Activated B cell treated with CpG ODN at 0.5 μM for 24 hours (primary cell): ENCODE data around the gene FAM168A. TPM values are rescaled to one million over a fixed set of nuclear protein-coding genes. Genes with fewer than 3 reads are reported as not detected.

Source experiments
- ATAC-seq: fragments of 200-7000 bp; cut with Tn5 transposase; one replicate; pipeline ENCODE4 v1.10.0; 2021; ENCODE audit warnings: low read depth, mild to moderate bottlenecking, moderate library complexity
- CTCF ChIA-PET: fragments of 350-600 bp; sonication (Branson Sonifier 250); formaldehyde crosslinking; loops from one replicate; lab custom pipeline; 2021; ENCODE audit warnings: antibody characterized with exemption; lab: Charles Lee
- POLR2A ChIA-PET: fragments of 350-600 bp; sonication (Branson Sonifier 250); formaldehyde crosslinking; loops from one replicate; lab custom pipeline; 2021; ENCODE audit warnings: antibody characterized with exemption; lab: Charles Lee
- DNase-seq: peaks from one replicate; pipeline ENCODE4 v3.0.0; 2022
- H3K27ac Mint-ChIP-seq: one replicate; pipeline ENCODE4 v1.8.0; 2020; ENCODE audit warnings: mixed read lengths
- H3K27me3 Mint-ChIP-seq: one replicate; pipeline ENCODE4 v1.8.0; 2021; ENCODE audit warnings: mixed read lengths
- H3K36me3 Mint-ChIP-seq: one replicate; pipeline ENCODE4 v1.8.0; 2021; ENCODE audit warnings: low read depth, mixed read lengths
- H3K4me1 Mint-ChIP-seq: one replicate; pipeline ENCODE4 v1.8.0; 2021; ENCODE audit warnings: mixed read lengths
- H3K4me3 Mint-ChIP-seq: one replicate; pipeline ENCODE4 v1.8.0; 2020; ENCODE audit warnings: mild to moderate bottlenecking, mixed read lengths
- H3K9me3 Mint-ChIP-seq: one replicate; pipeline ENCODE4 v1.8.0; 2020; ENCODE audit warnings: mixed read lengths
- CTCF ChIP-seq: fragments of 200-600 bp; IDR thresholded peaks from one replicate; pipeline ENCODE4 v1.8.0; 2022; ENCODE audit warnings: antibody characterized with exemption, mild to moderate bottlenecking
- intact Hi-C: fragments of 100-400 bp; cut with micrococcal nuclease; formaldehyde crosslinking; loops from one replicate; pipeline ENCODE4 v1.15.1; 2024
- total RNA-seq: library from RNA; stranded (reverse); gene quantifications from 2 replicates; pipeline ENCODE4 v1.2.3, GENCODE V29; 2022

FAM168A gene
- total RNA-seq, 1 donor from 2014 or later, result 16.5 TPM

DNA sequence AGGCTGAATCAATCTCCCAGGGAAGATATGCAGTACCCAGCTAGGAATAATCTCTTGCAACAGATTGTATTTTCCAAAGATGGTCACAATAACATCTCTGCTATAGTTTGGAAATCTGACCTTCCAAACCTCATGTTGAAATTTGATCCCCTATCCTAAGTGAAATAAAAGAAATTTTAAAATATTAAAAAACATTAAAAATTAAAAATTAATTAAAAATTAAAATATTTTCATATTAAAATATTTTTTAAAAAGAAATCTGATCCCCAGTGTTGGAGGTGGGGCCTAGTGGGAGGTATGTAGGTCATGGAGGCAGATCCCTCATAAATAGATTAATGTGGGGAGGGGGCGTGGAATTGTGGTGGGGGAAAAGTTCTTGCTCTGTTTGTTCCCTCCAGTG is 79.7 kb downstream of the FAM168A start:
- POLR2A ChIA-PET, result no interaction called here
- H3K27me3 Mint-ChIP-seq, result no peaks in the 10 kb centered on the region
- ATAC-seq (no peak), DNase-seq (no peak)
- H3K36me3 Mint-ChIP-seq, result peaks cover 4% of the 10 kb centered on the region
- CTCF ChIA-PET, result no interaction called here
- intact Hi-C loops, result no loop called here
- H3K4me3 Mint-ChIP-seq, result no peak overlapping the region
- H3K27ac Mint-ChIP-seq, result no peak overlapping the region
- peaks cover 16% of the 10 kb centered on the region for H3K4me1 Mint-ChIP-seq
- H3K9me3 Mint-ChIP-seq, result no peaks in the 10 kb centered on the region
- TF ChIP-seq CTCF, result no peak

- no peak for DNase-seq
- no peak for TF ChIP-seq CTCF
- ChIA-PET POLR2A (no interaction called here), CTCF (interaction anchor here (0.6 kb wide), 1 partner anchor 645 kb away, joined by 3 read pairs; no protein-coding TSS in a partner anchor)
- no peak for ATAC-seq
- intact Hi-C loops, result no loop called here
- Mint-ChIP-seq H3K27me3 (no peaks in the 10 kb centered on the region), H3K4me1 (peaks cover 6% of the 10 kb centered on the region), H3K36me3 (peaks cover 4% of the 10 kb centered on the region), H3K27ac (no peak overlapping the region), H3K9me3 (no peaks in the 10 kb centered on the region), H3K4me3 (no peak overlapping the region)
These were observed 81.8 kb downstream of the FAM168A start for GRCh38 chr11:73516080-73516479.

DNA sequence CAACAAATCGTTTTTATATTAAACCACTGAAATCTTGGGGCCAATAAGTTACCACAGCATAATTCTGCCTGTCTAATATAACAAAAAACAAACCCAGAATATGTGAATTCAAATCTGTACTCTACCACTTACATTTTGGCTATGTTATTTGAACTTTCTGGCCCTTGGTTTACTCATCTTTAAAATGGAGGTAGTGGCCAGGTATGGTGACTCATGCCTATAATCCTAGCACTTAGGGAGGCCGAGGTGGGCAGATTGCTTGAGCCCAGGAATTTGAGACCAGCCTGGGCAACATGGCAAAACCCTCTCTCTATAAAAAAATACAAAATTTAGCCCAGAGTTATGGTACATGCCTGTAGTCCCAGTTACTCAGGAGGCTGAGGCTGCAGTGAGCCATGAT is 84.2 kb downstream of the FAM168A start:
- ATAC-seq (no peak), DNase-seq (no peak)
- Mint-ChIP-seq H3K27me3 (no peaks in the 10 kb centered on the region), H3K27ac (no peak overlapping the region), H3K9me3 (peaks cover 4% of the 10 kb centered on the region), H3K36me3 (peaks cover 7% of the 10 kb centered on the region), H3K4me3 (no peak overlapping the region), H3K4me1 (no peaks in the 10 kb centered on the region)
- ChIA-PET POLR2A (no interaction called here), CTCF (no interaction called here)
- no peak for TF ChIP-seq CTCF
- intact Hi-C loops, result no loop called here

- H3K4me1 Mint-ChIP-seq, result no peaks in the 10 kb centered on the region
- peaks cover 7% of the 10 kb centered on the region for H3K36me3 Mint-ChIP-seq
- ATAC-seq (no peak), DNase-seq (no peak)
- ChIA-PET POLR2A (no interaction called here), CTCF (interaction anchor here (1.2 kb wide), 1 partner anchor 159 kb away, joined by 3 read pairs; no protein-coding TSS in a partner anchor)
- no peak overlapping the region for H3K27ac Mint-ChIP-seq
- H3K27me3 Mint-ChIP-seq, result no peaks in the 10 kb centered on the region
- no peak for TF ChIP-seq CTCF
- peaks cover 6% of the 10 kb centered on the region for H3K9me3 Mint-ChIP-seq
- no peak overlapping the region for H3K4me3 Mint-ChIP-seq
- intact Hi-C loops, result no loop called here
These were observed 87.0 kb downstream of the FAM168A start for GRCh38 chr11:73510877-73511276.

GRCh38 chr11:73510106-73510505 is 87.8 kb downstream of the FAM168A start:
- Mint-ChIP-seq H3K9me3 (peaks cover 6% of the 10 kb centered on the region), H3K4me3 (no peak overlapping the region), H3K27me3 (no peaks in the 10 kb centered on the region), H3K4me1 (no peaks in the 10 kb centered on the region), H3K27ac (no peak overlapping the region), H3K36me3 (peaks cover 7% of the 10 kb centered on the region)
- ChIA-PET CTCF (no interaction called here), POLR2A (no interaction called here)
- intact Hi-C loops, result no loop called here
- TF ChIP-seq CTCF, result no peak
- ATAC-seq, result no peak
- DNase-seq, result no peak
